HG02981 (cell line): ENCODE measurements around the gene UEVLD.

Experiments
- ATAC-seq: cut with Tn5 transposase; IDR thresholded peaks from one replicate; pipeline ENCODE4 v1.9.1; 2021; ENCODE audit warnings: mild to moderate bottlenecking, moderate library complexity; ENCODE audit not compliant: unreplicated experiment

The UEVLD gene

DNA sequence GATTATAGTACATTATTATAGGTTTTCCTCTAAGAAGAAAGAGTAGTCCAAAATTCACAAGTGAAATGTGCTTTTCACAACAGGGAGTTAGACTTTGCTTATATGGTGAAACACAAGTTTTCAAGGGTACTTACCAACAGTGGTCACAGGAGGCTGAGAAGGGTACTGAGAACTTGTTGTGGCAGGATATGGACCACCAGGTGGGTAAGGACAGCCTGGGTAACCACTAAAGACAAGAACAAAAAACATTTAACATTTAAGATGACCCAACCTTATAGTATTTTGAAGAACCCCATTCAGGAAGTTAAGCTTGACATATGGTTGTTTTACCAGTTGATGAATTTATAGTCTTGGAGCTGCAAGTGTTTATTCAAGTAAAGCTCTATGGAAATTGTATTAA is 86.2 kb downstream of the UEVLD start:
- no peak for ATAC-seq

DNA sequence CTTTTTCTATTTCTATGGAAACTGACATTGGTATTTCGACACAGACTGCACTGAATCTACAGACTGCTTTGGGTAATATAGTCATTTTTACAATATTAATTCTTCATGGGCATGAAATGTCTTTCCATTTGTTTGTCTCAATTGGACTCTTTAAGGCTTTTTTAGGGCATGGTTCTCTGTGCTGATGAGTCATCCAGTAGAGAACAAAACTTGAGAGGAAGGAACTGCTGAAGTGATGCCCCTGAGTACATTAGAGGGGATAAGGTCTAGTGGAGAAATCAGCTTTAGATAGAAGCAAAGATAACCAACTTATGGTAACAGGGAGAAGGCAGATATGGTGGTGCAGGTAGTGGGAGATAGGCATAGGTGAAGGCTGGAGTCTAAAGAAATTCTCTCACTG is 86.9 kb downstream of the UEVLD start:
- ATAC-seq: no peak

DNA sequence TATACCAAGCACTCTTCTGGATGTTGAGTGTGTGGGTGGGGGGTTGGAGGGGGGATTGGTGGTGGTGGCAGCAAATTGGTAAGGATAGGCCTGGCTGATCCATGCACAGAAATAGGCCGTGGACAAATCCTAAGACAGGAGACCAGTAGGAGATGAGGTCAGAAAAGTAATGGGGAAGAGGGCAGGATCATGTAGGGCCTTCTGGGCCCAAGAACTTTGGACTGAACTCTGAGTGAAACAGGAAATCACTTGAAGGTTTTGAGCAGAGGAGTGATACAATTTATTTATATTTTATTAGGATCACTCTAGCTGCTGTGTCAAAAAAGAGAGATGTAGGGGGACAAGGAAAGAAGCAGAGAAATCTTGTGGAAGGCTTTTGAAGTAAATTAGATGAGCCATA is 90.5 kb downstream of the UEVLD start:
- no peak for ATAC-seq

DNA sequence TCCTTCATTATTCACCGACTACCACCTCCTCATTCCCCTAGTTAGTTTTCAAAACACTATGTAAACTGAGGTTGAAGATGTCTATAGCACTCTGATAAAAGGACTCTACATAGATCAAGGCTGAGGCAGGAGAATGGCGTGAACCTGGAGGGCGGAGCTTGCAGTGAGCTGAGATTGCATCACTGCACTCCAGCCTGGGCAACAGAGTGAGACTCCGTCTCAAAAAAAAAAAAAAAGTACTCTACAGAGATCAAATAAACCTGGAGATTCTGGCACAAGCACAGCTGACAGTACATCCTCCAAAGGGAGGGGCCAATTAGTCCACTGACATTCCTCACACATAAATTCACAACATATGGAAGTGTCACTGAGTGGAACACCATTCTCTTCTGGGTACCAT is 92.8 kb downstream of the UEVLD start:
- ATAC-seq: no peak

DNA sequence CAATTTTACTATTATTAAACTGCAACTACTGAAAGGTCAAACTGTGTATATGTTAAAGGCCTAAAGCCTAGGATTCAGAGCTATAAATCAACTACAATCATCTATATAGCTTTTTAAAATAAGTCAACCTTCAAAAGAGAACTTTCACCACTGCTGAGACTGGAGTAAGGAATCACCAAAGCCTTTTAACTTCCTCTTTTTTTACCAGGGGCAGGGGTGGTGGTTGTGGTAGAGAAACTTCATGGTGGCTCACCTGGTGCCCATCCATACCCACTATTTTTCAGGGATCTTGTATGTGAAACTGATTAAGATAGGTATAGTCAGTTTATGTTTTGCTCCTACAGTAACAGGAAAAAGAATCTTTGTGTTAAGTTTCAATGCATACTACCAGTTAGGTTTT is 93.3 kb downstream of the UEVLD start:
- no peak for ATAC-seq

DNA sequence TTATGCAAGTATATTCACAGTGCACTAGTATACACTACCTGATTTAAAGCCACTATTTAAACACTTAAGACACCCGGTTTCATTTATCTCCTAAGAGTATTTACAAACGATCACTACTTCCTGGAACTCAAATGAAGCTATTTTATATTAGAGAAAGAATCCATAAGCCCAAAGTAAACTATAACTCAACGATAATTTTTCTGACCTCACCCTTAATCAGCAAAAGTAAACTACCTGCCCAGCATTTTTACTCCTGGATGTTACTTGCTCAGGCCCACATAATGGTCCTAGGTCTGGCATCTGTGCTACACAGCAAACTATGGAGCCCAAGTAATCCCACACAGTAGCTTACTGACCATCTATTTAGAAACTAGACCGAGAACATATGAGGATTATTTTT is 95.2 kb downstream of the UEVLD start:
- no peak for ATAC-seq

DNA sequence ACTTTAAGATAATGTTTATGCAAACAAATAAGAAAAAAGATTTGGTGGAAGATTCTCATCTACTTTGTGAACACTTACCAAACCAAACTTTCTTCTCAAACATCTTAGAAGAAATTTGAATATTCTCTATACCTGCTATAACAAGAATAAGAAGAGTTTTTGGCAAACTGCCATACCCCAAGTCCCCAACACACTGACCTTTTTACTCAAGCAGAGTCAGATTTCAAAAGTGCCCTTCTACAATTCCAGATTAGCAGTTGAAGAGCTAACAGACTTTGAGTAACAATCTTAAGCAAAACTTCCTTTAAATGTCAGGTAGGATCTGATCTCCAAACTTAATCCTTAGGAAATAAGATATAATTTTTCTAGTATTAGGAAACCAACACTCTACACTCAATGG is 95.6 kb downstream of the UEVLD start:
- ATAC-seq: no peak

DNA sequence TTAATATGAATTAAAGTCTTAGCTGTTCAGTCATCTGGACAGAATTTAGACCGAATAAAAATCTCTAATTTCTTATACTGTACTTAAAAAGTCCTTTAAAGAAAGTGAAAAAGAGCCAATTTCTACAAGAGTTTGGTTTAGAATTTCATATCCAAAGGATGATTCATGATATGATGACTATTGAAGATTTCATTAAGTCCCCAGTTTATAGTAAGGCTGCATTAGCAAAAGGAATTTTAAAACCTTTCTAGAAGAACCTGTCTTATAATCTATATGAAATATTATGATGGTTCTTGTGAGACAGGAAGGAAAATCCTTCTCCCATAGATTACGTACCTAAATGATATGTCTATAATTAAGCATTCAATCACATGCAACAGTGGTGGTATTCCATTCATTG is 96.6 kb downstream of the UEVLD start:
- ATAC-seq: no peak

DNA sequence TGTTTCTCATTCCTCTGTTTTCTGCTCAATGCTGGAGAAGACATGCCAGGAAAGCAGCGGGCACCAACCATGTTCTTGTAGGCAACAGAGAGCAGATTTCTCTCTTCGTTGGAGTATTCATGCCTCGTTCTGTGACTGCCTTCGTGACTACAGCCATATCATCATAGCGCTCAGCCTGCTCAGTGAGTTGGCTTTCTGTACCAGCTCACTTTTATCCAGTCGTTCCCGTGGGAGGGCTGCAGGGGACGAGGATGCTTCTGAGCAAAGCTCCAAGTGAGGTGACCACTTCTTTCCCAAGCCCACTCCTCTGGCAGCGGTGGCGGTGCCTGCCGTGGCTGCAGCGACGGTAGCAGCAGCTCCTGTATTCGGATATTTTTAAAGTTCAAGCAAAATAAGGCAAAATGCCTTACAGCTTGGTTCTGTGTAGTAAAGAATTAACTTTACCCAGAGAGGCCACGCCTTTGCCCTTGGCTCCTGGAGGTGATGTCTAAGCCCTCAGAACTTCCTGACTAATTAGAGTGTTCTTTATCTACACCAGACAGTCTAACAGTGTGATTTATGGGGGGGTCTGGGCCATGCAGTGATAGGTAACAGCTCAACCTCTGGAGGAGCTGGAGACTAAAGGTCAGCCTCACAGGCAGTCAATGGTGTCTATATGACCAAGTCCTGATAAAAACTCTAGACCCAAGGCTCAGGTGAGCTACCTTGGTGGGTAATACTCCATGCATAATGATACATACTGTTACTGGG is 97.6 kb downstream of the UEVLD start:
- ATAC-seq: no peak

DNA sequence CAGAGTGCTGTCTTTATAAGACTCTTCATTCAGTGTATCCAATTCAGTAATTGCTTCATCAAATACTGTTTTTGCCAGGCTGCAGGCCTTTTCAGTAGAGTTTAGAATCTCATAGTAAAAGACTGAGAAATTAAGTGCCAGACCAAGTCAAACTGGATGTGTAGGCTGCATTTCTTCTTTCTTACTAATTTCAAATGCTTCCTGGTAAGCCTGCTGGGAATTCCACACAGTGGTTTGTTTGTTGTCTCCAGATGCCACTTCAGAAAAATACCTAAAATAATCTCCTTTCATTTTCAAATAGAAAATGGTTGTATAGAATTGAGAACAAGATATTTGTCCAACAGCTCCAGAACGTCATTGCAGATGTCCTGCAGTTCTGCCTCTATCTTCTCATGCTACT is 98.2 kb downstream of the UEVLD start:
- ATAC-seq: no peak

DNA sequence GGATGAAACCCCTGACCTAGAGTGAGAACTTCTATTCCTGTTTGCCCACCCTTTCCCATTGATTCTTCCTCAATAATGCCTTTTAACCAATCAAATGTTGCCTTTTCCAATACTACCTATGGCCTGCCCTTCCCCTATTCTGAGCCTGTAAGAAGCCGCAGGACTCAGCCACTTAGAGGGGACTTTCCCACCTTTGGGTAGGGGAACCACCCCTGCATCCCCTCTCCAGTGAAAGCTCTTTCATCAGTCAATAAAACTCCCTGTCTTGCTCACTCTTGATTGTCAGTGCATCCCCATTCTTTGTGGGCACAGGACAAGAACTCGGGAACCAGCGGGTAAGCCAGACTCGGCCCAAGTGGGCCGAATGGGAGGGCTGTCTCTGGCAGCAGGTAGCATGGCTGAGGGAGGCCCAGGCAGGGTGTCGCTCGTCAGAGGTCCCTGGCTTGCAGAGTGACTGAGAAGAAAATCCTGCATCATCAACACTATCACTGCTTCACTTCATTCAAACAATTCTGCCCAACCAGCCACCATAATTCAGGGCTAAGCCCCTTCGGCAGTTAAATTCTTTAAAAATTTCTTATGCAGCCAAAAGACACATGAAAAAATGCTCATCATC is 102.5 kb downstream of the UEVLD start:
- ATAC-seq: no peak
